ENCODE measurements around the gene LDB2.

GRCh38 chr4:16582526-16582925 is 315.9 kb downstream of the LDB2 start:
- TF ChIP-seq CTCF (IDR thresholded peaks at IDR 0.05), result no peak
- TF ChIP-seq POLR2A (IDR thresholded peaks at IDR 0.05), result no peak

All from uterus (tissue), 2 donors.